PC-9 (cell line): ENCODE data around the gene KIF6. TPM values are rescaled to one million over a fixed set of nuclear protein-coding genes. Genes with fewer than 3 reads are reported as not detected.

Experiments used
- BruUV-seq: library from RNA; stranded (reverse); fragments of 400-500 nt; replicated peaks from 2 replicates; lab custom pipeline; 2021; lab: Mats Ljungman, UMichigan
- CTCF ChIA-PET: fragments of 300-600 bp; sonication (Branson Sonifier 250); formaldehyde crosslinking; loops from one replicate; lab custom pipeline; 2022; ENCODE audit warnings: antibody characterized with exemption; lab: Charles Lee
- POLR2A ChIA-PET: fragments of 300-600 bp; sonication (Branson Sonifier 250); formaldehyde crosslinking; loops from one replicate; lab custom pipeline; 2022; ENCODE audit warnings: antibody characterized with exemption; ENCODE audit not compliant: unreplicated experiment; lab: Charles Lee
- DNase-seq, 2 experiments: peaks; one replicate each; pipeline versions ENCODE4 v3.0.0 to v3.0.0-alpha.2; 2015 to 2022; ENCODE audit warnings: mixed read lengths in 1 of 2
- H2AFZ ChIP-seq: fragments of 200-600 bp; sonication (generic); 2 replicates; pipeline ENCODE4 v1.8.1; 2017; ENCODE audit warnings: antibody characterized with exemption
- H3F3A ChIP-seq: fragments of 200-600 bp; sonication (generic); 2 replicates; pipeline ENCODE4 v1.8.1; 2017; ENCODE audit warnings: antibody characterized with exemption, mild to moderate bottlenecking, low read depth; ENCODE audit not compliant: insufficient read depth
- H3K27ac ChIP-seq: fragments of 200-600 bp; sonication (generic); 2 replicates; pipeline ENCODE4 v1.6.1; 2016; ENCODE audit warnings: mixed run types
- H3K27me3 ChIP-seq: fragments of 200-600 bp; sonication (generic); 2 replicates; pipeline ENCODE4 v1.6.1; 2016; ENCODE audit warnings: low read depth, mixed run types; ENCODE audit not compliant: insufficient read depth
- H3K36me3 ChIP-seq: fragments of 200-600 bp; sonication (generic); 2 replicates; pipeline ENCODE4 v1.6.1; 2016; ENCODE audit warnings: low read depth, mixed run types
- H3K4me1 ChIP-seq: fragments of 200-600 bp; sonication (generic); replicated peaks from 2 replicates; pipeline ENCODE4 v1.6.1; 2016; ENCODE audit warnings: mixed run types; ENCODE audit not compliant: insufficient read depth
- H3K4me2 ChIP-seq: fragments of 200-600 bp; sonication (generic); 2 replicates; pipeline ENCODE4 v1.6.1; 2017; ENCODE audit warnings: mixed run types
- H3K4me3 ChIP-seq: fragments of 200-600 bp; sonication (generic); 2 replicates; pipeline ENCODE4 v1.6.1; 2016; ENCODE audit warnings: mixed run types
- H3K79me2 ChIP-seq: fragments of 200-600 bp; sonication (generic); 2 replicates; pipeline ENCODE4 v1.6.1; 2017; ENCODE audit warnings: low read depth, mixed run types
- H3K9me2 ChIP-seq: fragments of 200-600 bp; sonication (generic); 2 replicates; pipeline ENCODE4 v1.8.1; 2017; ENCODE audit warnings: mild to moderate bottlenecking; ENCODE audit not compliant: insufficient read depth
- H3K9me3 ChIP-seq: fragments of 200-600 bp; sonication (generic); 2 replicates; pipeline ENCODE4 v1.8.1; 2016; ENCODE audit warnings: low read depth; ENCODE audit not compliant: insufficient read depth
- H4K20me1 ChIP-seq: fragments of 200-600 bp; sonication (generic); 2 replicates; pipeline ENCODE4 v1.8.1; 2017; ENCODE audit not compliant: insufficient read depth
- EZH2 ChIP-seq: fragments of 200-600 bp; sonication (generic); IDR thresholded peaks from 2 replicates; pipeline ENCODE4 v1.8.0; 2017; ENCODE audit warnings: antibody characterized with exemption, low read depth
- intact Hi-C: fragments of 100-400 bp; cut with micrococcal nuclease; formaldehyde crosslinking; loops from one replicate; pipeline ENCODE4 v1.10.0; 2022; ENCODE audit not compliant: unreplicated experiment
- total RNA-seq: library from RNA; stranded (reverse); gene quantifications from 2 replicates; pipeline ENCODE4 v1.2.3, GENCODE V29; 2021
- TF ChIP-seq, protein P1 (sequence below): fragments of 200-600 bp; sonication (generic); conservative IDR thresholded peaks from 2 replicates; pipeline ENCODE4 v1.6.1; 2017; ENCODE audit warnings: mixed run types, antibody characterized with exemption, mild to moderate bottlenecking, moderate library complexity

The KIF6 gene
- total RNA-seq, 1 experiment from 2014 or later = not detected

DNA sequence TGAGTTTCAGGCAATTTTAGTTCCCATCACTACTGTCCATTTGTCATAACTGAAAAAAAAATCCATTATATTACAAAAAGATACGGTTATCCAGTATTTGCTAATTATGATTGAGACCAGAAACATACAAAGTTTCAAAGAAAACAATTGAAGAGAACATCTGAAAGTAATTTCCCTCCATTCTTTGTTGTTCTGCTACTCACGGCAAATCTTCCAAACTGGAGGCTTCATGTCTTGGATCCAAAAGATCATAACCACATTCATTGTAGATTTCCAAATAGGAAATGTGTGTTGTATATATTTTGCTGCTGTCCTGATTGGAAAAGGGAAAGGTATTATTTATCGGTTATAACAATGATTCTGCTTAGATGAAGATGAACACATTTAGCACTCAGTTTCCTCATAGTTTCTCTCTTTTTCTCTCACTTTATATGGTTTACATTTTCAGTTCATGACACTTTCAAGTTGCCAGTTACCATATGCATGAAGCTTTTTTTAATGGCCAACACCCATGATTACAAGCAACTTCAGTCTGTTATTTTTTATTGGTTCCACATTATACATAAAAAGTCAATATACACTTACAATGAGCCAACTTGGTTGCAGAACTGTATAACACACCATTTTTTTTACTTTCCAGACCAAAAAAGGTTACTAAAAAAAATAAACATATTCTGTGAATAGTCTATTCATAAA is 90.4 kb downstream of the KIF6 start:
- Histone ChIP-seq H3K79me2 (no peaks in the 10 kb centered on the region), H4K20me1 (no peaks in the 10 kb centered on the region), H2AFZ (no peak overlapping the region), H3K4me3 (no peak overlapping the region), H3K36me3 (no peaks in the 10 kb centered on the region), H3K4me2 (no peak overlapping the region), H3F3A (no peaks in the 10 kb centered on the region), H3K27me3 (no peaks in the 10 kb centered on the region; the same call in 1 of the 2 replicates), H3K27ac (no peak overlapping the region), H3K9me3 (0 out of 2 replicates have a peak, but pooled peaks cover 3% of the 10 kb centered on the region), H3K4me1 (no peaks in the 10 kb centered on the region), H3K9me2 (no peaks in the 10 kb centered on the region)
- DNase-seq = no peak
- no TSS peak for BruUV-seq
- TF ChIP-seq EZH2 = no peak
- TF ChIP-seq, protein P1, sequence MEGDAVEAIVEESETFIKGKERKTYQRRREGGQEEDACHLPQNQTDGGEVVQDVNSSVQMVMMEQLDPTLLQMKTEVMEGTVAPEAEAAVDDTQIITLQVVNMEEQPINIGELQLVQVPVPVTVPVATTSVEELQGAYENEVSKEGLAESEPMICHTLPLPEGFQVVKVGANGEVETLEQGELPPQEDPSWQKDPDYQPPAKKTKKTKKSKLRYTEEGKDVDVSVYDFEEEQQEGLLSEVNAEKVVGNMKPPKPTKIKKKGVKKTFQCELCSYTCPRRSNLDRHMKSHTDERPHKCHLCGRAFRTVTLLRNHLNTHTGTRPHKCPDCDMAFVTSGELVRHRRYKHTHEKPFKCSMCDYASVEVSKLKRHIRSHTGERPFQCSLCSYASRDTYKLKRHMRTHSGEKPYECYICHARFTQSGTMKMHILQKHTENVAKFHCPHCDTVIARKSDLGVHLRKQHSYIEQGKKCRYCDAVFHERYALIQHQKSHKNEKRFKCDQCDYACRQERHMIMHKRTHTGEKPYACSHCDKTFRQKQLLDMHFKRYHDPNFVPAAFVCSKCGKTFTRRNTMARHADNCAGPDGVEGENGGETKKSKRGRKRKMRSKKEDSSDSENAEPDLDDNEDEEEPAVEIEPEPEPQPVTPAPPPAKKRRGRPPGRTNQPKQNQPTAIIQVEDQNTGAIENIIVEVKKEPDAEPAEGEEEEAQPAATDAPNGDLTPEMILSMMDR = no peak
- POLR2A ChIA-PET = no interaction called here
- CTCF ChIA-PET = no interaction called here
- intact Hi-C loops = no loop called here

DNA sequence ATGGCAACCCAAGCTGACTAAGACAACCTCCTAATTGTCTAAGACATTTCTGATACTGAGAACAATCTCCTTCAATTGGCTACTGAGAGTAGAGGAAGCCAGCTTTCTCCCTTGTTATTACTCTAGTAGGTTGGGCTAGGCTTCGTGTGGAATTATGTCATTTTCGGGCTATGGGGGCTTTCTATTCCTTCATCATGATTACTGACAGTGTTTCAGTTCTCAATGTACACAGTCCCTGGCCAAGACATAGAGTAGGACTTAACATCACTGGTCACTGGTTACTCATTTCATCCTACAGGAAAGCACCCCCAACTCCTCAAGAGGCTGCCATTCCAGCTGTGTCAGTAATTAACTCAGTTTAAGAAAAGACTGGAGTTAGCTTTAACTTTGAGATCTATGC is 100.0 kb downstream of the KIF6 start:
- no peaks in the 10 kb centered on the region for H3F3A ChIP-seq
- no peaks in the 10 kb centered on the region for H3K9me3 ChIP-seq
- no TSS peak for BruUV-seq
- POLR2A ChIA-PET = no interaction called here
- H4K20me1 ChIP-seq = no peaks in the 10 kb centered on the region
- H3K27me3 ChIP-seq = peaks cover 1% of the 10 kb centered on the region; the same call in 1 of the 2 replicates
- no peak overlapping the region for H3K27ac ChIP-seq
- H3K4me3 ChIP-seq = no peak overlapping the region
- intact Hi-C loops = no loop called here
- no peaks in the 10 kb centered on the region for H3K4me1 ChIP-seq
- H3K79me2 ChIP-seq = no peaks in the 10 kb centered on the region
- H2AFZ ChIP-seq = no peak overlapping the region
- H3K36me3 ChIP-seq = no peaks in the 10 kb centered on the region
- TF ChIP-seq, protein P1 = no peak
- TF ChIP-seq EZH2 = no peak
- H3K4me2 ChIP-seq = no peak overlapping the region
- DNase-seq = no peak
- H3K9me2 ChIP-seq = no peaks in the 10 kb centered on the region
- CTCF ChIA-PET = interaction anchor here (0.6 kb wide), 1 partner anchor 32 kb away, joined by 3 read pairs; no protein-coding TSS in a partner anchor

DNA sequence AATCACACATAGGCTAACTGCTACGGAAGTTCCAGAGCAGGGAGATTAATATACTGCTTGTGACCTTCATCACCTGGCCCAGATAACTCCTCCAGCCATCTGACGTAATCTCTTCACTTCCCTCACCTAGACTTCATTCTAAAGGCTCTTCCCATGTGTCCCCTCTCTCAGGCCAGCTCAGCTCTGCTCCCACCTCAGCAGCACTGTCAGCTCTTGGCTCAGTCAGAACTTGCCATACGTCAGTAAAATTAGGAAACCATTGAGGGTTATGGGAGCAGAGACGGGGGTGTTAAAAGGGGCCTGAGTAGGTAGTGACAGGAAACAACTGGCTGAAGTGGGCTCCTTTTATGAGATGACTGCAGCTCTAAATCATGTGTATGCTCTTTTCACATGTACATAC is 101.5 kb downstream of the KIF6 start:
- POLR2A ChIA-PET = no interaction called here
- no peaks in the 10 kb centered on the region for H3K79me2 ChIP-seq
- no peak overlapping the region for H3K4me2 ChIP-seq
- no peaks in the 10 kb centered on the region for H3K9me2 ChIP-seq
- TF ChIP-seq, protein P1 = no peak
- TF ChIP-seq EZH2 = no peak
- H3K27me3 ChIP-seq = peaks cover 6% of the 10 kb centered on the region; the same call in 1 of the 2 replicates
- H3K9me3 ChIP-seq = no peaks in the 10 kb centered on the region
- no peaks in the 10 kb centered on the region for H3F3A ChIP-seq
- no peak for DNase-seq
- H2AFZ ChIP-seq = no peak overlapping the region
- intact Hi-C loops = no loop called here
- H3K27ac ChIP-seq = no peak overlapping the region
- H3K36me3 ChIP-seq = no peaks in the 10 kb centered on the region
- CTCF ChIA-PET = no interaction called here
- no peaks in the 10 kb centered on the region for H4K20me1 ChIP-seq
- no peaks in the 10 kb centered on the region for H3K4me1 ChIP-seq
- H3K4me3 ChIP-seq = no peak overlapping the region
- no TSS peak for BruUV-seq
